B cell (primary cell): ENCODE measurements around the gene DCTN4. TPM values are rescaled to one million over a fixed set of nuclear protein-coding genes. Genes with fewer than 3 reads are reported as not detected.

ENCODE experiments used
- ATAC-seq: fragments of 200-7000 bp; cut with Tn5 transposase; one replicate; pipeline ENCODE4 v1.10.0; 2021; ENCODE audit warnings: low read depth, mild to moderate bottlenecking, moderate number of reproducible peaks, moderate library complexity
- CTCF ChIA-PET: fragments of 350-600 bp; sonication (Branson Sonifier 250); formaldehyde crosslinking; loops from one replicate; lab custom pipeline; 2021; ENCODE audit warnings: antibody characterized with exemption, inconsistent platforms; lab: Charles Lee
- POLR2A ChIA-PET: fragments of 350-600 bp; sonication (Branson Sonifier 250); formaldehyde crosslinking; loops from one replicate; lab custom pipeline; 2021; ENCODE audit warnings: antibody characterized with exemption; lab: Charles Lee
- DNase-seq: peaks from one replicate; pipeline ENCODE4 v3.0.0; 2013
- H2AFZ ChIP-seq: 2 replicates; pipeline ENCODE4 v1.6.1; 2012; ENCODE audit warnings: mild to moderate bottlenecking, low read depth, low read length; ENCODE audit not compliant: insufficient read depth, poor library complexity, severe bottlenecking
- H3K27ac ChIP-seq, 2 donors: 1 replicate in 1 of 2; 2 replicates in 1 of 2; pipeline ENCODE4 v1.5.1; 2012 to 2013; ENCODE audit warnings: low read length in 2 of 2, mild to moderate bottlenecking in 2 of 2, moderate library complexity in 1 of 2
- H3K27me3 ChIP-seq, 4 experiments: fragments of 200-600 bp in 1 of 4; sonication (generic) in 1 of 4; replicated peaks in 1 of 4; 1 replicate in 2 of 4; 2 replicates in 2 of 4; pipeline versions ENCODE4 v1.6.1 to v1.7.0; 2013 to 2016; ENCODE audit warnings: low read length in 3 of 4, mild to moderate bottlenecking in 2 of 4, mixed read lengths in 1 of 4, moderate library complexity in 1 of 4; ENCODE audit not compliant: insufficient read depth in 4 of 4, control insufficient read depth in 3 of 4; ENCODE audit errors: control extremely low read depth in 1 of 4
- H3K36me3 ChIP-seq, 2 experiments: replicated peaks in 1 of 2; 1 replicate in 1 of 2; 2 replicates in 1 of 2; pipeline versions ENCODE4 v1.6.1 to v1.7.1; 2013; ENCODE audit warnings: low read length in 1 of 2; ENCODE audit not compliant: insufficient read depth in 2 of 2, control insufficient read depth in 1 of 2; ENCODE audit errors: control extremely low read depth in 1 of 2, extremely low read depth in 1 of 2
- H3K4me1 ChIP-seq, 2 donors: fragments of 200-600 bp in 1 of 2; sonication (generic) in 1 of 2; 1 replicate in 1 of 2; 2 replicates in 1 of 2; pipeline versions ENCODE4 v1.5.1 to v1.6.1; 2013 to 2017; ENCODE audit warnings: low read length in 2 of 2; ENCODE audit not compliant: control insufficient read depth in 2 of 2, insufficient read depth in 2 of 2
- H3K4me2 ChIP-seq: replicated peaks from 2 replicates; pipeline ENCODE3; 2012; ENCODE audit warnings: mild to moderate bottlenecking, low read depth, low read length; ENCODE audit not compliant: poor library complexity, severe bottlenecking
- H3K4me3 ChIP-seq, 5 experiments: fragments of 200-600 bp in 1 of 5; sonication (generic) in 1 of 5; 1 replicate in 3 of 5; 2 replicates in 2 of 5; pipeline versions ENCODE4 v1.5.1 to v1.7.0; 2011 to 2016; ENCODE audit warnings: low read length in 4 of 5, mild to moderate bottlenecking in 4 of 5, low read depth in 2 of 5, control low read depth in 1 of 5, moderate library complexity in 1 of 5; ENCODE audit not compliant: insufficient read depth in 1 of 5; ENCODE audit errors: control extremely low read depth in 1 of 5, extremely low read depth in 1 of 5
- H3K79me2 ChIP-seq: fragments of 200-600 bp; sonication (generic); one replicate; pipeline ENCODE4 v1.6.0; 2016; ENCODE audit warnings: low read length; ENCODE audit not compliant: control insufficient read depth, insufficient read depth
- H3K9ac ChIP-seq: fragments of 200-600 bp; sonication (generic); 2 replicates; pipeline ENCODE4 v1.6.1; 2017; ENCODE audit warnings: mild to moderate bottlenecking, low read length, moderate library complexity
- H3K9me3 ChIP-seq, 3 donors: one replicate each; pipeline versions ENCODE4 v1.6.1 to v1.7.1; 2013; ENCODE audit warnings: low read length in 2 of 3; ENCODE audit not compliant: control insufficient read depth in 2 of 3, insufficient read depth in 1 of 3; ENCODE audit errors: control extremely low read depth in 1 of 3
- H4K20me1 ChIP-seq: 2 replicates; pipeline ENCODE4 v1.6.0; 2012; ENCODE audit warnings: mild to moderate bottlenecking, low read length; ENCODE audit not compliant: insufficient read depth, control insufficient read depth, poor library complexity, severe bottlenecking
- H3K27ac Mint-ChIP-seq: one replicate; pipeline ENCODE4 v1.8.0; 2021; ENCODE audit warnings: mixed read lengths
- H3K27me3 Mint-ChIP-seq: one replicate; pipeline ENCODE4 v1.8.0; 2021; ENCODE audit warnings: mixed read lengths
- H3K4me1 Mint-ChIP-seq: one replicate; pipeline ENCODE4 v1.8.0; 2021; ENCODE audit warnings: mixed read lengths
- H3K4me3 Mint-ChIP-seq: one replicate; pipeline ENCODE4 v1.8.0; 2021; ENCODE audit warnings: mixed read lengths
- H3K9me3 Mint-ChIP-seq: one replicate; pipeline ENCODE4 v1.8.0; 2022; ENCODE audit warnings: mixed read lengths; ENCODE audit not compliant: insufficient read depth
- CTCF ChIP-seq: fragments of 200-600 bp; IDR thresholded peaks from one replicate; pipeline ENCODE4 v1.8.0; 2022; ENCODE audit warnings: antibody characterized with exemption, mild to moderate bottlenecking
- EZH2 ChIP-seq: IDR thresholded peaks from 2 replicates; pipeline ENCODE4 v1.6.1; 2012; ENCODE audit warnings: borderline replicate concordance, low read depth, mild to moderate bottlenecking, moderate library complexity, low read length; ENCODE audit not compliant: insufficient read depth, poor library complexity, severe bottlenecking
- intact Hi-C: fragments of 100-400 bp; cut with micrococcal nuclease; formaldehyde crosslinking; loops from one replicate; pipeline ENCODE4 v1.10.0; 2022
- polyA plus RNA-seq: library from polyadenylated mRNA; depleted of rRNA; stranded (reverse); fragments of >200 nt; gene quantifications from 2 replicates; pipeline ENCODE4 v1.2.3, GENCODE V29; 2012
- total RNA-seq, 2 donors: library from RNA; stranded (reverse); fragments of 120-200 nt in 1 of 2; gene quantifications; 1 replicate in 1 of 2; 2 replicates in 1 of 2; pipeline versions ENCODE4 v1.2.3 to v1.2.4, GENCODE V29; 2013 to 2022

The DCTN4 gene
- total and polyA plus RNA-seq, 2 donors (not counting 1 experiment from before 2014, with no cell fraction given), result 11.2 to 54.4 TPM

GRCh38 chr5:150791536-150791935 lies 32.7 kb upstream of the DCTN4 start:
- CTCF ChIA-PET, result no interaction called here

More at GRCh38 chr5:150791536-150791935, 32.7 kb upstream of the DCTN4 start:
- no peak overlapping the region for H3K9ac ChIP-seq
- intact Hi-C loops, result no loop called here
- no peak overlapping the region for H3K4me2 ChIP-seq
- ATAC-seq (no peak), DNase-seq (no peak)
- Mint-ChIP-seq H3K27ac (no peak overlapping the region), H3K4me1 (no peaks in the 10 kb centered on the region), H3K9me3 (no peaks in the 10 kb centered on the region), H3K27me3 (peaks cover 57% of the 10 kb centered on the region), H3K4me3 (no peak overlapping the region)
- H3K4me1 ChIP-seq, result no peaks in the 10 kb centered on the region
- peaks cover 0 to 20% (median 13%) of the 10 kb centered on the region in 4 experiments for H3K27me3 ChIP-seq
- no peak overlapping the region for H3K27ac ChIP-seq
- H3K79me2 ChIP-seq, result no peaks in the 10 kb centered on the region
- POLR2A ChIA-PET, result no interaction called here
- H4K20me1 ChIP-seq, result no peaks in the 10 kb centered on the region
- no peak for TF ChIP-seq CTCF
- no peak for TF ChIP-seq EZH2
- no peaks in the 10 kb centered on the region for H3K36me3 ChIP-seq
- H3K4me3 ChIP-seq, result no peak overlapping the region
- H2AFZ ChIP-seq, result no peak overlapping the region
- H3K9me3 ChIP-seq, result no peaks in the 10 kb centered on the region
